Kidney epithelial cell (primary cell): ENCODE results near the gene ADH4. TPM values are rescaled to one million over a fixed set of nuclear protein-coding genes. Genes with fewer than 3 reads are reported as not detected.

Experiments used
- DNase-seq: peaks from one replicate; pipeline ENCODE4 v3.0.0-alpha.2; 2010; ENCODE audit warnings: low read depth
- H3K27me3 ChIP-seq: 2 replicates; pipeline ENCODE4 v1.6.0; 2011; ENCODE audit warnings: low read length; ENCODE audit not compliant: control insufficient read depth, insufficient read depth
- H3K36me3 ChIP-seq: 2 replicates; pipeline ENCODE4 v1.5.1; 2011; ENCODE audit warnings: low read length; ENCODE audit not compliant: control insufficient read depth, insufficient read depth
- H3K4me3 ChIP-seq: 2 replicates; pipeline ENCODE4 v1.5.1; 2011; ENCODE audit warnings: low read depth, mild to moderate bottlenecking, control low read depth, low read length
- total RNA-seq: library from RNA; depleted of rRNA; stranded (reverse); fragments of >200 nt; gene quantifications from 2 replicates; pipeline ENCODE4 v1.2.3, GENCODE V29; 2015
- TF ChIP-seq, protein P1 (sequence below): IDR thresholded peaks from 2 replicates; pipeline ENCODE4 v1.5.1; 2011; ENCODE audit warnings: mild to moderate bottlenecking, moderate library complexity, low read length, control low read depth, inconsistent platforms; ENCODE audit not compliant: insufficient read depth, poor library complexity, severe bottlenecking

Gene ADH4
- total RNA-seq, 1 donor from 2014 or later, result not detected

DNA sequence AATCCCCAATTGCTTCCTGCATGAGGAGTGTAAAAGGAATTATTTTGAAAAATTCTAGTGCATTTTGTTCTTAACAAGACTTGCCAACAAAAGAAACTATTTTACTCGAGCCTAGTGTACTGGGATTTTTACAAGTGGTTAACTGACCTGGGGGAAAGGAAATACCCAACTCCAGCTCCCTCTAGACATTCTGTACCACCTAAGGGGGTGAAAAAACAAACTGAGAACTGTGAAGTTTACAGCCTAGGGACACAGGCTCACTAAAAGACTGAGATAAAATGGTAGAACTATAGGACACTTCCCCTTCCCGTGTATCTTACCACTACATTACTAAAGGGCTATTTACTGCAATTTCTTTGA lies 52.9 kb downstream of the ADH4 start:
- Histone ChIP-seq H3K4me3 (no peak overlapping the region), H3K36me3 (no peaks in the 10 kb centered on the region), H3K27me3 (no peaks in the 10 kb centered on the region)
- TF ChIP-seq, protein P1, sequence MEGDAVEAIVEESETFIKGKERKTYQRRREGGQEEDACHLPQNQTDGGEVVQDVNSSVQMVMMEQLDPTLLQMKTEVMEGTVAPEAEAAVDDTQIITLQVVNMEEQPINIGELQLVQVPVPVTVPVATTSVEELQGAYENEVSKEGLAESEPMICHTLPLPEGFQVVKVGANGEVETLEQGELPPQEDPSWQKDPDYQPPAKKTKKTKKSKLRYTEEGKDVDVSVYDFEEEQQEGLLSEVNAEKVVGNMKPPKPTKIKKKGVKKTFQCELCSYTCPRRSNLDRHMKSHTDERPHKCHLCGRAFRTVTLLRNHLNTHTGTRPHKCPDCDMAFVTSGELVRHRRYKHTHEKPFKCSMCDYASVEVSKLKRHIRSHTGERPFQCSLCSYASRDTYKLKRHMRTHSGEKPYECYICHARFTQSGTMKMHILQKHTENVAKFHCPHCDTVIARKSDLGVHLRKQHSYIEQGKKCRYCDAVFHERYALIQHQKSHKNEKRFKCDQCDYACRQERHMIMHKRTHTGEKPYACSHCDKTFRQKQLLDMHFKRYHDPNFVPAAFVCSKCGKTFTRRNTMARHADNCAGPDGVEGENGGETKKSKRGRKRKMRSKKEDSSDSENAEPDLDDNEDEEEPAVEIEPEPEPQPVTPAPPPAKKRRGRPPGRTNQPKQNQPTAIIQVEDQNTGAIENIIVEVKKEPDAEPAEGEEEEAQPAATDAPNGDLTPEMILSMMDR, result no peak
- DNase-seq, result no peak

DNA sequence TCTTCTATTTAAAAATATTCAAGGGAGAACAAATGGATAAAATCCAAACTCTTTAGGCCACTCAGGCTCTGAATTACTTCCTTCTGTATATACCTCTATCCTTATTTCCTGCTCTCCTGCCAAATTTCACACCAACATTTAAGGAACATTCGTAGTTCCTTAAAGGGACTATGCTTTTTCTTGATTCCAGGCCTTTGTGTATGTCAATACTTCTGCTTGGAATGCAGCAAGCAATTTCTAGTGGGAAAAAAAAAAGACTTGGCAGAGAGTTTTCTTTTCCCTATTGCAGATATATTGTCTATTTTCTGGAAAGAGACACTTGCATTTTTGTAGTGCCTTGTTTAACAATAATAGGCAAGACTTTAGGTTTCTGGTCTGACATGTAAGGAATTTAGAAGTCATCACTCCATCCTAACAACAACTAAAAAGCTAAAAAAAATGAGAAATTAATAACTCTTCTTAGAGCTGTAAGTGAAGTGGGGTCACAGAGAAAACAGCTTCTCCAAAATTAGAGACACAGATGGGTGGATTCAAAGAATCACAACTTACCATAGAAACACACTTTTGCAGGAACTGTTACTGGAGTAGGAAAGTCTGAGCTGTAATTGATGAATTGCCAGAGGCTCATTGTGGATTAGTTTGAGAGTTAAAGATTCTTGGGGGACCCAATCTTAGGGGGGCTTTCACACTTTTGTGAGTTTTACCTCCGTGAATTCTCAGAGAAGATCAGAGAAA lies 53.4 kb downstream of the ADH4 start:
- TF ChIP-seq, protein P1, result no peak
- no peaks in the 10 kb centered on the region for H3K27me3 ChIP-seq
- no peak for DNase-seq
- H3K36me3 ChIP-seq, result no peaks in the 10 kb centered on the region
- H3K4me3 ChIP-seq, result no peak overlapping the region

DNA sequence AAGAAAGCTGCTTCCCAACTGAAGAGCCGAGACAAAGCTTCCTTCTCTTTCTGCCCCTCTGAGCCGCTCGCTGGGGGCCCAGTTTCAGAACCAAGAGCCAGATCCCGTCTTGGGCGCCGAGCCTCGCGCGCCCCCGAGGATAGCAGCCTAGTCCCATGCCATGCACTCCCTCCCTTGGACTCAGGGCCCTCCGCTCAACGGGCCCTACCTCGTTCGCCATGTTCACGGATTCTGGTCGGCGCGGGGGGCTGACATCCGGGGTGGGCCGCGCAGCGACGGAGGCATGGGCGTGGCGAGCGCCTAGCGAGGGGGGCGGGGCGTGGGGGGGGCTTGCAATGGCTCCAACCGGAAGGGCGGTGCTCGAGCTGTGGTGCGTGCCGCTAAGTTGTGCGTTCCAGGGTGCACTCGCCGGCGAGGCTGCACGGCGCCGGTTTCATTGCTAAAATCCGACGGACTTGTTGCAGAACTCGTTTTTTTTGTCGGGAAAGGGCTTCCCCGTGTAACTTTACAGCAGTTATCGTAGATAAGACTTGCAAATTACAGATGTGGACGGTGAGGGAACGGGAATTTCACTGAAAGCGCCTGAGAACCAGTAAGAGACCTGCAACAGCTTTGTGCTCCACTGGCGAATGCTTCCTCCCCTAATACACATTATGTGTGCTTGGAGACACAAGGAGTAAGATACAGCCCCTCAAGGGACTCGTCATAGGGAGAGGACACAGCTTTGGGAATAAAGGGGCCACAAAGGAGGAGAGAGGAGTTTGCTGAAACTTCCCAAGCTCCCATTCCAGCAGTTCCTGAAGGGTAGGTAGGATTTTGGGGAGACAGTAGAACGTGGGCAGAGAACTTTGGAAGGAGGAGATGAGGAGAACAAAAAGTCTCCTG lies 55.4 kb downstream of the ADH4 start, which contains the start of gene ADH5:
Gene ADH5 (minus strand): TSS at position 308 of the 885 bp plus-strand sequence. CDS start 88 bp downstream, at position 220.
- Histone ChIP-seq H3K36me3 (peaks cover 2% of the 10 kb centered on the region), H3K27me3 (no peaks in the 10 kb centered on the region), H3K4me3 (peak within 1 kb of the TSS; percentile 80)
- TF ChIP-seq, protein P1, result no peak
- DNase-seq, result peak; percentile 19

DNA sequence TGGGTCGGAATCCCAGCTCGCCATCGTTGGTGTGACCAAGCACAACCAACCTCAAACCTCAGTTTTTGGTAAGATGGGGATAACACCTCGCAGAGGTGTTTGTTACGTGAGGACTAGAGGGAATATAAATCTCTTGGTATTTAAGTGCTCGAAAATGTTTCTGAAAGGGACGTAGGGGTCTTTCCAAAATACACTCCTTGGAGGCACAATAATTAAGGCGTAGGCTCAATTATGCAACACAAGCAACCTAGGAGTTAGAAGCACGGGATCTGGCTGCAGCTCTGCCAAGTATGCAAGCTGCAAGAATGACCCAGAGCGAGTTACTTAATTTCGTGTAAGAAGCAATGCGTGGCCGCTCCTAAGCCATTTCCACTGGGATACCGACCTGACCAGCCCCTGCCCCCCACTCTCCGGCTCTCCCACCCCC lies 56.1 kb downstream of the ADH4 start:
- Histone ChIP-seq H3K27me3 (no peaks in the 10 kb centered on the region), H3K36me3 (peaks cover 4% of the 10 kb centered on the region), H3K4me3 (peak overlapping the region; percentile 80)
- TF ChIP-seq, protein P1, result no peak
- DNase-seq, result peak; percentile 26

DNA sequence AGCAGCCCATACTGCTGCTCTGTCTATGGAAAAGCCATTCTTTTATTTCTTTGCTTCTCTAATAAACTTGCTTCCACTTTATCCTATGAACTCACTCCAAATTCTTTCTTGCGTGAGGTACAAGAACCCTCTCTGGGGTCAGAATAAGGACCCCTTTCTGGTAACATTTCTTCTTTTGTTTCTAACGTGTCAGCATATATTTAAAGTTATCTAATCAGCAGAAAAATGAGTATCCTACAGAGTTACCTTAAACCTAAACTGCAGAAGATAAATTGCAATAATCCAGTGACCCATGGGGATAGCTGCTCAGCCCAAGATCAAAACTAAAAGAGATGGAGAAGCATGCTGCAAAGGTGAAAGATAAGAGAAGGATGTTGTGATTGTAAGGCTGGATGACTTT lies 59.5 kb downstream of the ADH4 start:
- Histone ChIP-seq H3K4me3 (no peak overlapping the region), H3K27me3 (no peaks in the 10 kb centered on the region), H3K36me3 (peaks cover 8% of the 10 kb centered on the region)
- TF ChIP-seq, protein P1, result no peak
- DNase-seq, result no peak
